OCI-M1 (cell line): ENCODE measurements around the gene OXCT1.
"Not testable (repeated sequence)": the region's sequence is repeated elsewhere in the genome, so short reads cannot be mapped to it uniquely, and the experiment has no call there.

Experiments
- DNase-seq: peaks from one replicate; lab custom pipeline; 2025; lab: John Stamatoyannopoulos, UW

Gene OXCT1

DNA sequence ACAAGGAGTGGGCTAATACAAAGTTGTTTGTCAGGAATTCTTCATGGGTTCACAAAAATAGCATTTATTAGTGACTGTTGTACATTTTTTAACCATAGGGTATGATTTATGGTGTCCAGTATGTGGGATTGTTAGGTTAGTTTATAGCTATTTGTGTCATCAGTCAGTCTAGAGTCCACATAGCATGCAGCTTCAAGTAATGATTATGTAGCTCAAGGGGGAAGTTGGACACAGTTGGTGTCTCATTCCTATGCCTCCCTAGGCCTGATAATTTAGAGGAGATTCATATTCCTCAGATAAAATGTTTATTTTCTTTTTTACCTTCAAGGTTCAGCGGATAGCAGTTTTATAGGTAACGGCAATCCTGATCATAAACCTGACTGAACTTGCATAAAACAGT lies 153.8 kb downstream of the OXCT1 start:
- no peak for DNase-seq

DNA sequence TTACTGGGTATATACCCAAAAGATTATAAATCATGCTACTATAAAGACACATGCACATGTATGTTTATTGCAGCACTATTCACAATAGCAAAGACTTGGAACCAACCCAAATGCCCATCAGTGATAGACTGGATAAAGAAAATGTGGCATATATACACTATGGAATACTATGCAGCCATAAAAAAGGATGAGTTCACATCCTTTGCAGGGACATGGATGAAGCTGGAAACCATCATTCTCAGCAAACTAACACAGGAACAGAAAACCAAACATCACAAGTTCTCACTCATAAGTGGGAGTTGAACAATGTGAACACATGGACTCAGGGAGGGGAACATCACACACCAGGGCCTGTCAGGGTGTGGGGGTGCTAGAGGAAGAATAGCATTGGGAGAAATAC lies 155.8 kb downstream of the OXCT1 start:
- DNase-seq: not testable (repeated sequence)

DNA sequence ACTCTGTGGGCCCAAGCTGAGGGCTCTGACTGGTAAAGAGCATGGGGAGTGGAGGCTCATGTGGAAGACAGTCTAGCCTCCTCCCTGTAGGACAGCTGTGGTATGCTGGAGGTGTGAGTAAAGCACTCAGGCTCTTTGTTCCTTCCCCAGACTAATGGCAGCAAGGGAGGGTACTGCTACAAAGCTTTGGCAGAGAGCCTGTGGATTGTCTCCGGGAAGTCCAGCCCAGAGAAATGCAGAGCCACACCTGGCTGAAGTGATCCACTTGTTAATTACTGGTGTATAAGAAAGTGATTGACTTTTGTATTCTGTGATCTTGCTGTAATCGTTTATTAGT lies 161.7 kb downstream of the OXCT1 start:
- no peak for DNase-seq

DNA sequence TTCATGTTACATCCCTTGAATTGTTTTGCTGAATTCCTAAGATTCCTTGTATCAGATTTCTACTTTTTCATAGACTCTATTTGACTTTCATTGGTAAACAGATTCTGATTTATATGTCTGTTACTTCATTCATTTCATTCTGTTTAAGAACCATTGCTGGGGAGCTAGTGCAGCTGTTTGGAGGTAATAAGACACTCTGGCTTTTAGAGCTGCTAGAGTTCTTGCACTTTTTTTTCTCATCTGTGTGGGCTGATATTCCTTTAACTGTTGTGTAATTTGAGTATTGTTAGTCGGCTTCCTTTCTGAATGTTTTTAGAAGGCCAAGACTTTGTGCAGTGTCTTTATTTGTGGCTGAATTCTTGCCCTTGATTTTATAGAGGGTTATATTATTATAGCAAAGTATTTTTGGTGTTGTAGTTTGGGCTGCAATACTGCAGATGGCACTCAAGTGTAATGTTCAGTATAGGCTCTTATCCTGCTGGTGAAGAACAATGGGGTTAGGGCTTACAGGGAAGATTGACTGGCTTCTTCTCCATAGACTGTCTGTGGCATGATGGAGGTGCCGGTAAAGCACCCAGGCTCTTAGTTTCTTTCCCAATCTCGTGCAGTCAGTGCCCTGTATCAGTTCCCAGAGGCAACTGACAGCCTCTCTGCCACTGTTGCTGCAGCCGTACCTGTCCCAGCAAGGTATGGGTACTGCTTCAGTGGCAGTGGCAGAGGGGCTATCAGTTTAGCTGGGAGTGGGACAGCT lies 162.2 kb downstream of the OXCT1 start:
- peak; percentile 65 for DNase-seq

DNA sequence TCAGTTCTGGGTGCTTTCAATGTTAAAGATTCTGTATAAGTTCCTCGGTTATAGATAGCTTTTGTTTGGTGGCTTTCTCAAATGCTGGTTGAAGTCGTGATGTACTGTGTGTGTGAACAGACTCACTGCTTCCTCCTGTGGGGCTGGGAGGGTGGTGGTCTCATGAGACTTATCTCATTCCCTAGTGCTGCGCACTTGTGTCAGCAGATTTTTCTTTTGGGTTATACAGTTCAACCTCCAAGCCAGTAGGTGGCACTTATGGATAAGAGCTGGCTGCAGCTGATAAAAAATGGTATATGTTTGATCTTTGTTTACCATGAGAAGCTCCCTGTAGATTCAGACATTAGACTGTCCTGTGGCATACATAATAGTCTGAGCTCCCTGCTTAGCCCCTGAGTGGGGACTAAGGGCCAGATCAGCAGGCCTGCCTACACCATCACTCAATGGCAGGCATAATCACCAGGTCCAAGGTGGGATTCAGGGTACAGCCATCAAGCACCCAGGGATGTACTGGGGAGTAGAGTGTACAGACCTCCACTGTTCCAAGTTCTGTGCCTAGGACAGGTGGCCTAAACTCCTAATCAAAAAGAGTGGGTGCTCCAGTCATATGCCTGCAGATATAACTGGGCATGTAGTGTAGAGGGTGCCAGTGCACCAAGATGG lies 174.2 kb downstream of the OXCT1 start:
- peak; percentile 49 for DNase-seq

DNA sequence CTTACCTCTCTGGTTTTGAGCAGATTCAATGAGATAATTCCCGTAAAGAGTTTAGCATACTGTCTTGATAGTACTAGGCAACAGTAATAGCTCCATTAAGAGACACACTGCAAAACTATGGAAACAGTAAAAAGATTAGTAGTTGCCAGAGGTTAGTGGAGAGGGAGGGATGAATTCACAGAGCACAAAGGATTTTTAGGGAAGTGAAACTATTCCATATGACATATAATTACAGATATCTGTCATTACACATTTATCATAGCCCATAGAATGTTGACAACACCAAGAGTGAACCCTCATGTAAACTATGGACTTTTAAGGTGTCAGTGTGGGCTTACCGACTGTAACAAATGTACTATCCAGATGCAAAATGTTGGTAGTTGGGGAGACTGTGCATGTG lies 183.5 kb downstream of the OXCT1 start:
- no peak for DNase-seq

DNA sequence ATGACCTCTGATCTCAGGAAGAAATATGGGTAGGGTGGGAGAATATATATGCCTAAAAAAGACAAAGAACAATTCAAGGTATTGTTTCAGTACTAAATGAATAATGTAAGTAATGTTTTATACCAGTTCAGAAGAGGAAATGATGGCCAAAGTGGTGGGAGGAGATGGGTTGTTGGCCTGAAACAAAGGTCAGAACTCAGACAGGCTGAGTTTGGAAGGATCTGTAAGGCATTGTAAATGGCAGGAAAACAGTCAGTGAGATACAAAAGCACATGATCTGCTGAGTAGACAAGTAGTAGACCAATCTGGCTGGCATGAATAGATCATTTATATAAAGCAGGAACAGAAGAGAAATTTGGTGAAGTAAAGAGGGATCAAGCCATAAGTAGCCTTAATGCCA lies 184.0 kb downstream of the OXCT1 start:
- no peak for DNase-seq

DNA sequence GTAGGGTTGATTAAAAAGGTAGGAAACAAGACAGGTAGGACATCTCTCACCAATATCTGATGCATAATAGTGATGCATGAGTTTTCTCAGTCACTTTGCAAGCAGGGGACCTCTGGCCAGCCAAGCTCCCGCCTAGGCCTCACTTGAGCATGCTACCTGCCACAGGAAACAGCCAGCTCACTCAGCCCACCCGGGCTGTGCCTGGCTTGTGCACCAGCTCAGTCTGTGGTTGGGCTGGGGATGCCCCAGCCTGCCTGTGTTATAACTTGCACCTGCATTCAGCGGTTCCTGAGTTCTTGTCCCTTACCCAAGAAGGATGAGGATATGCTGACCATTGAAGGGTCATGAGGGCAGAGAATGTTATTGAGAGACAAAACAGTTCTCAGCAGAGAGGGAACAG lies 187.0 kb downstream of the OXCT1 start:
- DNase-seq: no peak

DNA sequence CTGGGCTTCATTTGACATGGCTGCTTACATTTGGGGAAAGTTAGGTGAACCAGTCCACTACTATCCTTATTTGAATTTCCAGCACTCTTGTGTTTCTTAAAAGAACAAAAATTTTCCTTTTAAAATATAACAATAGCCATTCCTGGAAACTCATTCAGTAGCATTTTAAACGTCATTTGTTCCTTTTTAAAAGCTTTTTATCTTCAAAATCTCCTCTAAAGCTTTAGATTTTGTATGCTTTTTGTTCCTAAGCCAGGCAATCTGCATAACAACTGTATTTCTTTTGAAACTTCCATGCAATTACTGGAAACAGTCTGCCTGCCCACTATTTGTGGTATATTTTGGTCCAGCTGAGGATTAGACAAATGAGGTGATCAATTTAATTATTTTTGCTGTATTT lies 187.6 kb downstream of the OXCT1 start:
- no peak for DNase-seq

DNA sequence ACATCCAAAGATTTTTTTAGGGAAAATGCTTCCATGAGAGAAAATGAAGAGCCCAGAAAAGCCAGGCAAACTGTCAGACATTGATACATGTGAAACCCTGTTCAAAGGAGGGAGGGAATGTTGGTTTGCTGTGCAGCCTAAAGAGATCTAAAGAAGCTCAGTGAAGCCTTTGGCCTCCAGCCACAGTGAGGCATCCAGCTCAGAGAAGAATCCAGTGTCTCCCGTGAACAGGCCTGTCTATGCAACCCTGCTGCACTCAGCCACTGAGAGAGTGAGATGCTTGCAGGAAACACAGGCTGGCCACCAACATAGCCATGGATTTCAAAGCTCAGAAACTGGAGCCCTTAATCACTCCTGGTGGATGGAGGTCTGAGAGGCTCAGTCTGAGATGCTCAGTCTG lies 188.4 kb downstream of the OXCT1 start:
- no peak for DNase-seq
